ENCODE data around the gene FTL. TPM values are rescaled to one million over a fixed set of nuclear protein-coding genes. Genes with fewer than 3 reads are reported as not detected.

FTL gene
- total RNA-seq, 1 experiment from 2014 or later = 1,245 TPM

DNA sequence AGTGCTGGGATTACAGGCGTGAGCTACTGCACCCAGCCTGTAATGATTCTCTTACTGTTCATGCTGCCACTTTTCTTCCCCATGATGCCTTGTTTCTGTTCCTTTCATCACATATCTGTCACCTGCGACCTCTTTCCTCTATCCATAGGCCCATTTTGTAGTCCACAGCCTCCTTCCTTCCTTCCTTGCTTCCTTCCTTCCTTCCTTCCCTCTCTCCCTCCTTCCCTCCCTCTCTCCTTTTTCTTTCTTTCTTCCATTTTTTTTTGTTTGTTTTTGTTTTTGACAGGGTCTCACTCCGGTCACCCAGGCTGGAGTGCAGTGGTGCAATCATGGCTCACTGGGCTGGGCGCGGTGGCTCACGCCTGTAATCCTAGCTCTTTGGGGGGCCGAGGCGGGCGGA, 23.8 kb downstream of the FTL start:
- Histone ChIP-seq H3K9ac (ENCODE audit: extremely low read depth, insufficient read length, low read length) (no peak overlapping the region), H3T11ph (ENCODE audit: low read length) (no peak overlapping the region), H4K8ac (replicated peaks; ENCODE audit: insufficient read length, low read depth, low read length) (no peak overlapping the region), H3K4me2 (ENCODE audit: insufficient read depth, insufficient read length, low read length) (no peak overlapping the region), H3K23me2 (ENCODE audit: insufficient read length, low read depth, low read length, poor library complexity, severe bottlenecking) (peaks cover 8% of the 10 kb centered on the region), H2AK5ac (ENCODE audit: insufficient read length, low read length) (no peak overlapping the region), H2BK20ac (ENCODE audit: low read depth, low read length, poor library complexity, severe bottlenecking) (no peak overlapping the region), H2BK120ac (ENCODE audit: low read depth, low read length, poor library complexity, severe bottlenecking) (no peak overlapping the region), H4K5ac (ENCODE audit: insufficient read length, low read depth, low read length) (no peak overlapping the region), H3K23ac (ENCODE audit: insufficient read length, low read depth, low read length) (no peak overlapping the region), H2AFZ (ENCODE audit: low read length) (no peak overlapping the region), H3K56ac (ENCODE audit: insufficient read length, low read depth, low read length) (no peak overlapping the region), H2BK5ac (ENCODE audit: insufficient read length, low read length) (no peak overlapping the region), H2BK12ac (ENCODE audit: insufficient read length, low read depth, low read length) (no peak overlapping the region), H3K27ac (ENCODE audit: insufficient read length, low read depth, low read length) (no peak overlapping the region), H4K20me1 (ENCODE audit: control insufficient read depth, insufficient read depth, insufficient read length) (no peaks in the 10 kb centered on the region), H3K9me3 (ENCODE audit: control insufficient read depth, low read depth, low read length) (no peaks in the 10 kb centered on the region), H3K27me3 (ENCODE audit: insufficient read depth, low read length) (no peaks in the 10 kb centered on the region), H3K79me1 (ENCODE audit: insufficient read depth, low read depth, low read length, poor library complexity, severe bottlenecking) (no peaks in the 10 kb centered on the region), H4K91ac (ENCODE audit: insufficient read length, low read depth, low read length) (no peak overlapping the region), H3K14ac (ENCODE audit: insufficient read depth, low read length) (no peak overlapping the region), H3K18ac (ENCODE audit: insufficient read length, low read depth, low read length) (no peak overlapping the region), H3K4ac (ENCODE audit: low read depth, low read length) (no peak overlapping the region), H3K79me2 (ENCODE audit: insufficient read depth, low read length) (no peaks in the 10 kb centered on the region; the same call in 1 of the 2 replicates), H3K4me1 (ENCODE audit: insufficient read depth, low read length) (no peaks in the 10 kb centered on the region; the same call in 1 of the 2 replicates), H2BK15ac (ENCODE audit: low read depth, low read length) (no peak overlapping the region)
- H3K4me3 Mint-ChIP-seq = no peak overlapping the region
- DNase-seq = no peak
- H3K9me3 Mint-ChIP-seq = no peaks in the 10 kb centered on the region
- H3K27me3 Mint-ChIP-seq (ENCODE audit: low read depth) = no peaks in the 10 kb centered on the region
- H3K27ac Mint-ChIP-seq = peak overlapping the region in 1 of 3 experiments; percentile 13; a peak in 2 of 7 replicates
- TF ChIP-seq CTCF (conservative IDR thresholded peaks at IDR 0.05) = no peak
- peaks cover 20 to 24% of the 10 kb centered on the region in 2 experiments for H3K4me1 Mint-ChIP-seq
- H3K36me3 Mint-ChIP-seq (ENCODE audit: insufficient read depth in 1 of 3, low read depth in 3 of 3) = peaks cover 20 to 55% (median 51%) of the 10 kb centered on the region in 3 experiments
- WGBS (ENCODE audit: extremely low coverage, insufficient read length, low lambda C conversion rate) = no CpG with 5 or more reads among the region's 9 CpGs

Data from H9 (cell line).